Peyer's patch (tissue), 4 donors: ENCODE measurements around the gene ADAMTS2. TPM values are rescaled to one million over a fixed set of nuclear protein-coding genes. Genes with fewer than 3 reads are reported as not detected.

Experiments
- DNase-seq, 3 donors: peaks; one replicate each; pipeline ENCODE4 v3.0.0-alpha.2; 2017 to 2019
- H3K27ac ChIP-seq, 4 donors: fragments of 200-600 bp; sonication (generic); one replicate each; pipeline ENCODE4 v1.5.1; 2016 to 2019
- H3K27me3 ChIP-seq, 2 donors: fragments of 200-600 bp; sonication (generic); one replicate each; pipeline ENCODE4 v1.5.1; 2019
- H3K36me3 ChIP-seq, 3 donors: fragments of 200-600 bp; sonication (generic); one replicate each; pipeline ENCODE4 v1.5.1; 2016 to 2019
- H3K4me1 ChIP-seq, 4 donors: fragments of 200-600 bp; sonication (generic); one replicate each; pipeline ENCODE4 v1.5.1; 2016 to 2019
- H3K4me3 ChIP-seq, 4 donors: fragments of 200-600 bp; sonication (generic); 1 replicate in 3 of 4; 2 replicates in 1 of 4; pipeline ENCODE4 v1.5.1; 2016 to 2019; ENCODE audit warnings: mild to moderate bottlenecking in 1 of 4
- H3K9me3 ChIP-seq, 4 donors: fragments of 200-600 bp; sonication (generic); one replicate each; pipeline ENCODE4 v1.5.1; 2016 to 2019; ENCODE audit warnings: mild to moderate bottlenecking in 1 of 4
- CTCF ChIP-seq, 6 experiments: fragments of 450-650 bp in 4 of 6; fragments of 200-600 bp in 2 of 6; sonication (generic) in 1 of 6; IDR thresholded peaks; one replicate each; pipeline ENCODE4 v1.5.1; 2017 to 2019; ENCODE audit warnings: antibody characterized with exemption in 6 of 6, mild to moderate bottlenecking in 3 of 6, moderate library complexity in 1 of 6
- POLR2A ChIP-seq, 2 donors: fragments of 450-650 bp; IDR thresholded peaks; one replicate each; pipeline ENCODE4 v1.5.1; 2017; ENCODE audit warnings: antibody characterized with exemption in 2 of 2, mild to moderate bottlenecking in 2 of 2, moderate library complexity in 2 of 2
- total RNA-seq, 4 donors: library from RNA; depleted of rRNA; stranded (reverse); fragments of >200 nt; gene quantifications; one replicate each; pipeline ENCODE4 v1.1.0, GENCODE V29; 2016

ADAMTS2 gene
- total RNA-seq, 4 donors from 2014 or later, result 5.3 to 90.0 (median 9.5) TPM

- no peak overlapping the region for H3K4me3 ChIP-seq
- H3K9me3 ChIP-seq, result no peaks in the 10 kb centered on the region
- no peak overlapping the region for H3K27ac ChIP-seq
- no peaks in the 10 kb centered on the region for H3K36me3 ChIP-seq
- no peak for TF ChIP-seq POLR2A (IDR thresholded peaks at IDR 0.05)
- TF ChIP-seq CTCF (IDR thresholded peaks at IDR 0.05), result no peak
- no peaks in the 10 kb centered on the region for H3K4me1 ChIP-seq
- no peaks in the 10 kb centered on the region for H3K27me3 ChIP-seq
- DNase-seq, result peak in 1 of 3 donors; percentile 33
Observed at GRCh38 chr5:179198825-179199224, 146.4 kb downstream of the ADAMTS2 start.

- no peaks in the 10 kb centered on the region for H3K27me3 ChIP-seq
- no peaks in the 10 kb centered on the region for H3K36me3 ChIP-seq
- H3K4me1 ChIP-seq, result no peaks in the 10 kb centered on the region
- peak in 1 of 3 donors; percentile 7 for DNase-seq
- H3K4me3 ChIP-seq, result no peak overlapping the region
- H3K9me3 ChIP-seq, result no peaks in the 10 kb centered on the region
- no peak for TF ChIP-seq CTCF (IDR thresholded peaks at IDR 0.05)
- H3K27ac ChIP-seq, result no peak overlapping the region
Observed at GRCh38 chr5:179196405-179197079, 148.7 kb downstream of the ADAMTS2 start.

GRCh38 chr5:179195561-179196404 is 149.5 kb downstream of the ADAMTS2 start:
- Histone ChIP-seq H3K9me3 (no peaks in the 10 kb centered on the region), H3K27ac (no peak overlapping the region), H3K4me3 (no peak overlapping the region), H3K36me3 (no peaks in the 10 kb centered on the region), H3K27me3 (no peaks in the 10 kb centered on the region), H3K4me1 (no peaks in the 10 kb centered on the region)
- DNase-seq, result peak in 1 of 3 donors; percentile 30
- no peak for TF ChIP-seq POLR2A (IDR thresholded peaks at IDR 0.05)
- no peak for TF ChIP-seq CTCF (IDR thresholded peaks at IDR 0.05)

GRCh38 chr5:179194941-179195381 is 150.3 kb downstream of the ADAMTS2 start:
- no peaks in the 10 kb centered on the region for H3K27me3 ChIP-seq
- H3K4me1 ChIP-seq, result no peaks in the 10 kb centered on the region
- no peaks in the 10 kb centered on the region for H3K9me3 ChIP-seq
- H3K36me3 ChIP-seq, result no peaks in the 10 kb centered on the region
- DNase-seq, result peak in 1 of 3 donors; percentile 34
- no peak overlapping the region for H3K27ac ChIP-seq
- TF ChIP-seq CTCF (IDR thresholded peaks at IDR 0.05), result no peak
- TF ChIP-seq POLR2A (IDR thresholded peaks at IDR 0.05), result no peak
- no peak overlapping the region for H3K4me3 ChIP-seq

- Histone ChIP-seq H3K36me3 (no peaks in the 10 kb centered on the region), H3K4me3 (no peak overlapping the region), H3K4me1 (no peaks in the 10 kb centered on the region), H3K27ac (no peak overlapping the region), H3K9me3 (no peaks in the 10 kb centered on the region), H3K27me3 (no peaks in the 10 kb centered on the region)
- DNase-seq, result peak in 1 of 3 donors; percentile 28
- no peak for TF ChIP-seq CTCF (IDR thresholded peaks at IDR 0.05)
- no peak for TF ChIP-seq POLR2A (IDR thresholded peaks at IDR 0.05)
Observed at GRCh38 chr5:179194201-179194910, 150.9 kb downstream of the ADAMTS2 start.
